ENCODE measurements around the gene ASB10.

DNA sequence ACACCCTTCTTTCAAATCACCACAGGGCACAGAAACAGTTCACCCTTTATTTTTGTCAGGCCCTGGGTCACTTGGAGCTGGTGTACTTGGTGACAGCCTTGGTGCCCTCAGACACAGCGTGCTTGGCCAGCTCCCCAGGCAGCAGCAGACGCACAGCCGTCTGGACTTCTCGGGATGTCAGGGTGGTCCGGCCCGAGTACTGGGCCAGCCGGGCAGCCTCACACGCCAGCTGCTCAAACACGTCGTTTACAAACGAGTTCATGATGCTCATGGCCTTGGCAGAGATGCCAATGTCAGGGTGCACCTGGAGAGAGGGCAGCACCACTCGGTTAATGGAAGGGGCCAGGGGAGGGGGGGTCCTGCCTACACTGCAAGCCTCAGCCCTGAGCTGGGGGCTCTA, 20.8 kb upstream of the ASB10 start:
- TF ChIP-seq, protein P1, sequence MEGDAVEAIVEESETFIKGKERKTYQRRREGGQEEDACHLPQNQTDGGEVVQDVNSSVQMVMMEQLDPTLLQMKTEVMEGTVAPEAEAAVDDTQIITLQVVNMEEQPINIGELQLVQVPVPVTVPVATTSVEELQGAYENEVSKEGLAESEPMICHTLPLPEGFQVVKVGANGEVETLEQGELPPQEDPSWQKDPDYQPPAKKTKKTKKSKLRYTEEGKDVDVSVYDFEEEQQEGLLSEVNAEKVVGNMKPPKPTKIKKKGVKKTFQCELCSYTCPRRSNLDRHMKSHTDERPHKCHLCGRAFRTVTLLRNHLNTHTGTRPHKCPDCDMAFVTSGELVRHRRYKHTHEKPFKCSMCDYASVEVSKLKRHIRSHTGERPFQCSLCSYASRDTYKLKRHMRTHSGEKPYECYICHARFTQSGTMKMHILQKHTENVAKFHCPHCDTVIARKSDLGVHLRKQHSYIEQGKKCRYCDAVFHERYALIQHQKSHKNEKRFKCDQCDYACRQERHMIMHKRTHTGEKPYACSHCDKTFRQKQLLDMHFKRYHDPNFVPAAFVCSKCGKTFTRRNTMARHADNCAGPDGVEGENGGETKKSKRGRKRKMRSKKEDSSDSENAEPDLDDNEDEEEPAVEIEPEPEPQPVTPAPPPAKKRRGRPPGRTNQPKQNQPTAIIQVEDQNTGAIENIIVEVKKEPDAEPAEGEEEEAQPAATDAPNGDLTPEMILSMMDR (conservative IDR thresholded peaks at IDR 0.05 in 1 of 2, IDR thresholded peaks at IDR 0.05 in 1 of 2; ENCODE audit: extremely low read depth in 1 of 2, insufficient read depth in 1 of 2, low read depth in 1 of 2, low read length in 2 of 2): no peak
- no peak for TF ChIP-seq EZH2 (IDR thresholded peaks at IDR 0.05; ENCODE audit: borderline replicate concordance, low read length)
